Gastroesophageal sphincter (tissue), 3 donors: ENCODE results near the gene LHX3.

Source experiments
- CTCF ChIP-seq, 4 experiments: fragments of 200-600 bp in 2 of 4; fragments of 450-650 bp in 2 of 4; sonication (generic) in 1 of 4; IDR thresholded peaks; one replicate each; pipeline ENCODE4 v1.5.1; 2017 to 2019; ENCODE audit warnings: antibody characterized with exemption in 4 of 4, mild to moderate bottlenecking in 2 of 4, moderate library complexity in 2 of 4
- POLR2AphosphoS5 ChIP-seq: sonication (generic); formaldehyde crosslinking; IDR thresholded peaks from one replicate; pipeline ENCODE4 v1.6.1; 2017; ENCODE audit warnings: antibody characterized with exemption

DNA sequence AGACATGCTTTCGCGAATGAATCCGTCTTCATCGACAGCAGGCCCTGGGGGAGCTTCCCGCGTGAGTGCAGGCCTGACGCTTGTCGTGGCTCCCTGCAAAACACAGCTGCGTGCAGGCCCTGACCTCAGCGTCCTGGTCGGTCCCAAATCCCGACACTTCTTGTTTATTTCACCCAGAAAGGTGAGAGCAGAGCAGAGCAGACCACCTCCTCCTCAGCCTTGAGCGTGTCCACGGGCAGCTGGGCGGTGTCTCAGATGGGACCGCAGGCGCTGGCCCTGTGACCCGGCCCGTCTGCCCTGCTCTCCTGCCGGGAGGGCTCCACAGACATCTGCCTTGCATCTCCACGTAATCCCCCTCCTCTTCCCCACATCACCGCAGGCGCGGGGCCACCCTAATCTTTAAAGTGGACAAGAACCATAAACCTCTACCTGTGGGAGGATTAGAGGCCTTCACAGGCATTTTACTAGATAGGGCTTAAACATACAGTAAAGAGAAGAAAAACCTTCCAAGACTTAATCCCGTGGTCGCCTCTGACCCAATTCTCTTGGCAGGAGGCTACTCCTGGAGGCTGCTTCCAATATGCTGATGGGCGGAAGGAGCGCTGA is 7.5 kb upstream of the LHX3 start:
- TF ChIP-seq CTCF (IDR thresholded peaks at IDR 0.05), result no peak
- no peak for TF ChIP-seq POLR2AphosphoS5
